ENCODE results near the gene CYBA.

GRCh38 chr16:88595101-88595500 is 55.8 kb downstream of the CYBA start:
- TF ChIP-seq CTCF (IDR thresholded peaks at IDR 0.05) (no peak), ZFX (IDR thresholded peaks at IDR 0.05; ENCODE audit: borderline replicate concordance) (no peak)
